ENCODE data around the gene SLC25A51.

DNA sequence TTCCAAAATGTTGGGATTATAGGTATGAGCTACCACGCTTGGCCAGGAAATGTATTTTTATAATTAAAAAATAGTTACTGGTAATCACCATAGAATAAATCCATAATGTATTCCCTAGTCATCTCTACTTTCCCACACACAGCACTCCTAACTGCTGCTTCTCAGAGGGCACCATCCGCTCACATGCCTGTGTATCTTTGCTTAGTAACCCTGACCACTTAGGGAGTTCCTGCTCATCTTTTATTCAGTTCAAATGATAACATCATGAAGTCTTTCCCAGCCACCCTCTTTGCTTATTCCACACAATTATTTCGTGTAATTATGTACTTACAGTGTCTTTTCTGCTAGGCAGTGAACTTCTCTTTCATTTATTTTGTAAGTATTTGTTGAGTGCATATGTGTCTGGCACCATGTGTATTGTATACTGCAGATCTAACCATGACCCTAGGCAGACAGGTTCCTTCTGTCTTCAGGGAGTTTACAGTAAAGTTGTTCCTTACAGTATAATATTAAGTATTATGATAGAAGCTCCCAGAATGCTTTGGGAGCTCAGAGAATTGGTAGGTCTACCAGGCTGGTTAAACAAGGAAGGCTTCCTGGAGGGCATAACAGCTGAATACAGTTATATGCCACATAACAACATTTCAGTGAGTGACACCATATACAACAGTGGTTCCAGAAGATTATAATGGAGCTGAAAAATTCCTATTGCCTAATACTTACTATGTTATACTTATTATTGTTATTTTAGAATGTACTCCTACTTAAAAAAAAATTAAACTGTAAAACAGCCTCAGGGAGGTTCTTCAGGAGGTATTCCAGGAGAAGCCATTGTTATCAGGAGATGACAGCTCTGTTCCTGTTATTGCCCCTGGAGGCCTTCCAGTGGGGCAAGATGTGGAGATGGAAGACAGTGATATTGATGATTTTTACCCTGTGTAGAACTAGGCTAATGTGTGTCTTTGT is 64.1 kb downstream of the SLC25A51 start:
- TF ChIP-seq, protein P1, sequence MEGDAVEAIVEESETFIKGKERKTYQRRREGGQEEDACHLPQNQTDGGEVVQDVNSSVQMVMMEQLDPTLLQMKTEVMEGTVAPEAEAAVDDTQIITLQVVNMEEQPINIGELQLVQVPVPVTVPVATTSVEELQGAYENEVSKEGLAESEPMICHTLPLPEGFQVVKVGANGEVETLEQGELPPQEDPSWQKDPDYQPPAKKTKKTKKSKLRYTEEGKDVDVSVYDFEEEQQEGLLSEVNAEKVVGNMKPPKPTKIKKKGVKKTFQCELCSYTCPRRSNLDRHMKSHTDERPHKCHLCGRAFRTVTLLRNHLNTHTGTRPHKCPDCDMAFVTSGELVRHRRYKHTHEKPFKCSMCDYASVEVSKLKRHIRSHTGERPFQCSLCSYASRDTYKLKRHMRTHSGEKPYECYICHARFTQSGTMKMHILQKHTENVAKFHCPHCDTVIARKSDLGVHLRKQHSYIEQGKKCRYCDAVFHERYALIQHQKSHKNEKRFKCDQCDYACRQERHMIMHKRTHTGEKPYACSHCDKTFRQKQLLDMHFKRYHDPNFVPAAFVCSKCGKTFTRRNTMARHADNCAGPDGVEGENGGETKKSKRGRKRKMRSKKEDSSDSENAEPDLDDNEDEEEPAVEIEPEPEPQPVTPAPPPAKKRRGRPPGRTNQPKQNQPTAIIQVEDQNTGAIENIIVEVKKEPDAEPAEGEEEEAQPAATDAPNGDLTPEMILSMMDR (IDR thresholded peaks at IDR 0.05) = no peak
- TF ChIP-seq POLR2A (IDR thresholded peaks at IDR 0.05) = no peak
